ENCODE measurements around the gene USP24.
"Not testable (repeated sequence)": the region's sequence is repeated elsewhere in the genome, so short reads cannot be mapped to it uniquely, and the experiment has no call there.

The USP24 gene

GRCh38 chr1:55109005-55109404 is 106.2 kb downstream of the USP24 start:
- not testable (repeated sequence) for DNase-seq

- no peak for DNase-seq
Measured at GRCh38 chr1:55107101-55107500, 108.1 kb downstream of the USP24 start.

GRCh38 chr1:55103891-55104290 is 111.3 kb downstream of the USP24 start:
- DNase-seq = no peak

GRCh38 chr1:55095095-55095494 is 120.1 kb downstream of the USP24 start:
- DNase-seq = no peak

GRCh38 chr1:55092475-55092874 is 122.7 kb downstream of the USP24 start:
- no peak for DNase-seq

GRCh38 chr1:55089683-55090082 is 125.5 kb downstream of the USP24 start:
- no peak for DNase-seq

- DNase-seq = no peak
Measured at GRCh38 chr1:55088413-55088812, 126.8 kb downstream of the USP24 start.

- no peak for DNase-seq
Measured at GRCh38 chr1:55087439-55087838, 127.7 kb downstream of the USP24 start.

- DNase-seq = no peak
Measured at GRCh38 chr1:55084257-55084656, 130.9 kb downstream of the USP24 start.

- no peak for DNase-seq
Measured at GRCh38 chr1:55081905-55082296, 133.3 kb downstream of the USP24 start.

GRCh38 chr1:55081188-55081904 is 133.8 kb downstream of the USP24 start:
- no peak for DNase-seq

GRCh38 chr1:55079651-55080050 is 135.5 kb downstream of the USP24 start:
- DNase-seq = no peak

- no peak for DNase-seq
Measured at GRCh38 chr1:55078470-55078869, 136.7 kb downstream of the USP24 start.

- no peak for DNase-seq
Measured at GRCh38 chr1:55076356-55076755, 138.8 kb downstream of the USP24 start.

- no peak for DNase-seq
Measured at GRCh38 chr1:55074455-55074854, 140.7 kb downstream of the USP24 start.

- no peak for DNase-seq
Measured at GRCh38 chr1:55073187-55073916, 141.8 kb downstream of the USP24 start.

GRCh38 chr1:55071477-55071876 is 143.7 kb downstream of the USP24 start:
- DNase-seq = no peak

- DNase-seq = no peak
Measured at GRCh38 chr1:55070293-55071164, 144.6 kb downstream of the USP24 start.

GRCh38 chr1:55069280-55069679 is 145.9 kb downstream of the USP24 start:
- no peak for DNase-seq

- no peak for DNase-seq
Measured at GRCh38 chr1:55068638-55069037, 146.5 kb downstream of the USP24 start.

- DNase-seq = no peak
Measured at GRCh38 chr1:55067914-55068313, 147.2 kb downstream of the USP24 start.

GRCh38 chr1:55067022-55067778 is 148.0 kb downstream of the USP24 start:
- DNase-seq = no peak

GRCh38 chr1:55065648-55066047 is 149.5 kb downstream of the USP24 start:
- DNase-seq = no peak

All from stimulated activated CD4-positive, alpha-beta T cell treated with anti-CD3 and anti-CD28 coated beads, Interleukin-12 subunit alpha, Interleukin-12 subunit beta, amount 100 ng/mL, for 4 hours (primary cell).